EL (cell line): ENCODE results near the gene TUBA3D.
"Not testable (repeated sequence)": the region's sequence is repeated elsewhere in the genome, so short reads cannot be mapped to it uniquely, and the experiment has no call there.

Experiments used
- DNase-seq: peaks from one replicate; pipeline ENCODE4 v3.0.0-alpha.2; 2016

Gene TUBA3D

GRCh38 chr2:131516011-131516410 lies 40.1 kb downstream of the TUBA3D start:
- no peak for DNase-seq

GRCh38 chr2:131516621-131517020 lies 40.7 kb downstream of the TUBA3D start:
- DNase-seq, result not testable (repeated sequence)

- no peak for DNase-seq
Measured at GRCh38 chr2:131517106-131517831, 41.4 kb downstream of the TUBA3D start.

GRCh38 chr2:131517856-131518255 lies 41.9 kb downstream of the TUBA3D start:
- not testable (repeated sequence) for DNase-seq

GRCh38 chr2:131518531-131518930 lies 42.6 kb downstream of the TUBA3D start:
- DNase-seq, result not testable (repeated sequence)

- no peak for DNase-seq
Measured at GRCh38 chr2:131519466-131519865, 43.5 kb downstream of the TUBA3D start.

GRCh38 chr2:131519871-131520470 lies 44.1 kb downstream of the TUBA3D start:
- not testable (repeated sequence) for DNase-seq

GRCh38 chr2:131520526-131520925 lies 44.6 kb downstream of the TUBA3D start:
- no peak for DNase-seq

GRCh38 chr2:131521524-131521923 lies 45.6 kb downstream of the TUBA3D start:
- not testable (repeated sequence) for DNase-seq

GRCh38 chr2:131521961-131522781 lies 46.3 kb downstream of the TUBA3D start:
- DNase-seq, result no peak

- DNase-seq, result not testable (repeated sequence)
Measured at GRCh38 chr2:131525256-131525655, 49.3 kb downstream of the TUBA3D start.

- peak; percentile 67 for DNase-seq
Measured at GRCh38 chr2:131527131-131528001, 51.4 kb downstream of the TUBA3D start, which contains the start of gene CCDC74A. TSS of gene CCDC74A (plus strand) at chr2:131527888. CDS start at chr2:131527971, 83 bp downstream.

GRCh38 chr2:131528981-131529863 lies 53.3 kb downstream of the TUBA3D start:
- not testable (repeated sequence) for DNase-seq

- DNase-seq, result not testable (repeated sequence)
Measured at GRCh38 chr2:131529864-131530445, 54.0 kb downstream of the TUBA3D start.

GRCh38 chr2:131530626-131531344 lies 54.9 kb downstream of the TUBA3D start:
- DNase-seq, result not testable (repeated sequence)

GRCh38 chr2:131531547-131532185 lies 55.7 kb downstream of the TUBA3D start:
- not testable (repeated sequence) for DNase-seq
